GM18511 (cell line): ENCODE measurements around the gene KRTAP9-7.

Source experiments
- ATAC-seq: cut with Tn5 transposase; IDR thresholded peaks from one replicate; pipeline ENCODE4 v1.9.1; 2021; ENCODE audit warnings: mild to moderate bottlenecking, moderate library complexity; ENCODE audit not compliant: unreplicated experiment

KRTAP9-7 gene

GRCh38 chr17:41318231-41318630 lies 42.7 kb downstream of the KRTAP9-7 start:
- ATAC-seq: no peak

- ATAC-seq: no peak
Observed at GRCh38 chr17:41322094-41322902, 46.8 kb downstream of the KRTAP9-7 start.

GRCh38 chr17:41322903-41323895 lies 47.7 kb downstream of the KRTAP9-7 start:
- no peak for ATAC-seq

- no peak for ATAC-seq
Observed at GRCh38 chr17:41324180-41325075, 48.9 kb downstream of the KRTAP9-7 start.

- no peak for ATAC-seq
Observed at GRCh38 chr17:41325126-41325525, 49.6 kb downstream of the KRTAP9-7 start.

- ATAC-seq: no peak
Observed at GRCh38 chr17:41325611-41326010, 50.1 kb downstream of the KRTAP9-7 start.
